Astrocyte (in vitro differentiated cells and primary cell): ENCODE results near the gene DUOXA1. TPM values are rescaled to one million over a fixed set of nuclear protein-coding genes. Genes with fewer than 3 reads are reported as not detected.

Experiments used
- DNase-seq: peaks from one replicate; pipeline ENCODE4 v3.0.0-alpha.2; 2010; ENCODE audit warnings: low read depth
- FAIRE-seq: peaks from 2 replicates; lab custom pipeline; 2011; peaks lifted over from hg19 to GRCh38; lab: Jason Lieb, UNC
- H2AFZ ChIP-seq: 2 replicates; pipeline ENCODE4 v1.6.0; 2012; ENCODE audit warnings: low read depth, low read length, inconsistent platforms
- H3K27ac ChIP-seq: 2 replicates; pipeline ENCODE4 v1.5.1; 2011; ENCODE audit warnings: low read depth, low read length, inconsistent platforms
- H3K27me3 ChIP-seq: 2 replicates; pipeline ENCODE4 v1.6.0; 2011; ENCODE audit warnings: low read length, inconsistent platforms; ENCODE audit not compliant: insufficient read depth
- H3K36me3 ChIP-seq: 2 replicates; pipeline ENCODE4 v1.5.1; 2011; ENCODE audit warnings: low read length, inconsistent platforms; ENCODE audit not compliant: insufficient read depth
- H3K4me1 ChIP-seq: 2 replicates; pipeline ENCODE4 v1.5.1; 2011; ENCODE audit warnings: low read length, inconsistent platforms; ENCODE audit not compliant: insufficient read depth
- H3K4me2 ChIP-seq: 2 replicates; pipeline ENCODE4 v1.6.0; 2012; ENCODE audit warnings: low read length, inconsistent platforms
- H3K4me3 ChIP-seq: 2 replicates; pipeline ENCODE4 v1.5.1; 2011; ENCODE audit warnings: low read depth, mild to moderate bottlenecking, low read length, inconsistent platforms; ENCODE audit not compliant: insufficient read depth
- H3K79me2 ChIP-seq: 2 replicates; pipeline ENCODE4 v1.6.0; 2012; ENCODE audit warnings: mild to moderate bottlenecking, low read length, inconsistent platforms; ENCODE audit not compliant: insufficient read depth
- H3K9ac ChIP-seq: 2 replicates; pipeline ENCODE4 v1.6.0; 2012; ENCODE audit warnings: mild to moderate bottlenecking, low read length, inconsistent platforms
- H3K9me3 ChIP-seq: 2 replicates; pipeline ENCODE4 v1.5.1; 2012; ENCODE audit warnings: low read depth, mild to moderate bottlenecking, low read length, inconsistent platforms; ENCODE audit not compliant: insufficient read depth
- H4K20me1 ChIP-seq: 2 replicates; pipeline ENCODE4 v1.6.0; 2012; ENCODE audit warnings: low read length, inconsistent platforms; ENCODE audit not compliant: insufficient read depth
- H3K27ac Mint-ChIP-seq: one replicate; pipeline ENCODE4 v1.8.0; 2021; ENCODE audit warnings: mild to moderate bottlenecking, mixed read lengths; ENCODE audit not compliant: unreplicated experiment
- H3K27me3 Mint-ChIP-seq: one replicate; pipeline ENCODE4 v1.8.0; 2021; ENCODE audit warnings: low read depth, mixed read lengths; ENCODE audit not compliant: unreplicated experiment
- H3K36me3 Mint-ChIP-seq: one replicate; pipeline ENCODE4 v1.8.0; 2021; ENCODE audit warnings: low read depth, mixed read lengths; ENCODE audit not compliant: unreplicated experiment
- H3K4me1 Mint-ChIP-seq: one replicate; pipeline ENCODE4 v1.8.0; 2021; ENCODE audit warnings: low read depth, mixed read lengths; ENCODE audit not compliant: unreplicated experiment
- H3K4me3 Mint-ChIP-seq: one replicate; pipeline ENCODE4 v1.8.0; 2021; ENCODE audit warnings: mild to moderate bottlenecking, moderate library complexity, mixed read lengths; ENCODE audit not compliant: unreplicated experiment
- H3K9me3 Mint-ChIP-seq: one replicate; pipeline ENCODE4 v1.8.0; 2021; ENCODE audit warnings: mild to moderate bottlenecking, mixed read lengths; ENCODE audit not compliant: unreplicated experiment
- EZH2 ChIP-seq: IDR thresholded peaks from 2 replicates; pipeline ENCODE4 v1.6.1; 2012; ENCODE audit warnings: mild to moderate bottlenecking, low read length, inconsistent platforms; ENCODE audit not compliant: insufficient read depth
- total RNA-seq: library from RNA; stranded (reverse); gene quantifications from 2 replicates; pipeline ENCODE4 v1.2.1, GENCODE V29; 2021
- TF ChIP-seq, protein P1 (sequence below): IDR thresholded peaks from 2 replicates; pipeline ENCODE4 v1.5.1; 2011; ENCODE audit warnings: low read depth, mild to moderate bottlenecking, inconsistent platforms, low read length, moderate library complexity; ENCODE audit not compliant: insufficient read depth

Gene DUOXA1
- total RNA-seq, 1 donor from 2014 or later: 0.66 TPM

DNA sequence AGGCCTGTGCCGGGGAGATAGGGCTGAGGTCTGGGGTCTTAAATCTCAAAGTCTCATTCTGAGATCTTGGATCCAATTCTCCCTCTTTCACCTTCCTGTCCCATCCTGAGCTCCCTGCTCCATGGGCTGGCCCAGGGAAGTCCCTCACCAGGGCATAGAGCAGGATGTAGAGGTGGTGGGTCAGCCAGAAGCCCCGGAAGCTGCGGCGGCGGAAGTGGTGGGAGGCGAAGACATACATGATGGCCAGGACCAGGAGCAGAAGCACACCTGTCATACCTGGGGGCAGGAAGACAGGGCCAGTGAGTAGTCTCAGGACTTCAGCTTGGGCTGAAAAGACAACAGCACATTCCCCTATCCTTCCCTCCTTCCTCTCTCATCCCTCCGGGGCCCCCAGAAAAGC, 32.2 kb downstream of the DUOXA1 start:
- TF ChIP-seq EZH2: no peak
- TF ChIP-seq, protein P1, sequence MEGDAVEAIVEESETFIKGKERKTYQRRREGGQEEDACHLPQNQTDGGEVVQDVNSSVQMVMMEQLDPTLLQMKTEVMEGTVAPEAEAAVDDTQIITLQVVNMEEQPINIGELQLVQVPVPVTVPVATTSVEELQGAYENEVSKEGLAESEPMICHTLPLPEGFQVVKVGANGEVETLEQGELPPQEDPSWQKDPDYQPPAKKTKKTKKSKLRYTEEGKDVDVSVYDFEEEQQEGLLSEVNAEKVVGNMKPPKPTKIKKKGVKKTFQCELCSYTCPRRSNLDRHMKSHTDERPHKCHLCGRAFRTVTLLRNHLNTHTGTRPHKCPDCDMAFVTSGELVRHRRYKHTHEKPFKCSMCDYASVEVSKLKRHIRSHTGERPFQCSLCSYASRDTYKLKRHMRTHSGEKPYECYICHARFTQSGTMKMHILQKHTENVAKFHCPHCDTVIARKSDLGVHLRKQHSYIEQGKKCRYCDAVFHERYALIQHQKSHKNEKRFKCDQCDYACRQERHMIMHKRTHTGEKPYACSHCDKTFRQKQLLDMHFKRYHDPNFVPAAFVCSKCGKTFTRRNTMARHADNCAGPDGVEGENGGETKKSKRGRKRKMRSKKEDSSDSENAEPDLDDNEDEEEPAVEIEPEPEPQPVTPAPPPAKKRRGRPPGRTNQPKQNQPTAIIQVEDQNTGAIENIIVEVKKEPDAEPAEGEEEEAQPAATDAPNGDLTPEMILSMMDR: no peak
- H3K4me3 ChIP-seq: no peak overlapping the region
- peaks cover 57% of the 10 kb centered on the region for H3K27me3 Mint-ChIP-seq
- H3K27me3 ChIP-seq: peaks cover 9% of the 10 kb centered on the region
- H3K27ac Mint-ChIP-seq: no peak overlapping the region
- no peak overlapping the region for H3K9ac ChIP-seq
- H3K36me3 ChIP-seq: no peaks in the 10 kb centered on the region
- no peaks in the 10 kb centered on the region for H3K4me1 Mint-ChIP-seq
- no peak overlapping the region for H2AFZ ChIP-seq
- no peaks in the 10 kb centered on the region for H3K36me3 Mint-ChIP-seq
- no peak overlapping the region for H3K4me3 Mint-ChIP-seq
- FAIRE-seq: no peak
- H3K9me3 ChIP-seq: no peaks in the 10 kb centered on the region
- no peak overlapping the region for H3K4me2 ChIP-seq
- no peak overlapping the region for H3K27ac ChIP-seq
- H4K20me1 ChIP-seq: no peaks in the 10 kb centered on the region
- no peaks in the 10 kb centered on the region for H3K4me1 ChIP-seq
- H3K9me3 Mint-ChIP-seq: peaks cover 5% of the 10 kb centered on the region
- DNase-seq: no peak
- H3K79me2 ChIP-seq: no peaks in the 10 kb centered on the region

DNA sequence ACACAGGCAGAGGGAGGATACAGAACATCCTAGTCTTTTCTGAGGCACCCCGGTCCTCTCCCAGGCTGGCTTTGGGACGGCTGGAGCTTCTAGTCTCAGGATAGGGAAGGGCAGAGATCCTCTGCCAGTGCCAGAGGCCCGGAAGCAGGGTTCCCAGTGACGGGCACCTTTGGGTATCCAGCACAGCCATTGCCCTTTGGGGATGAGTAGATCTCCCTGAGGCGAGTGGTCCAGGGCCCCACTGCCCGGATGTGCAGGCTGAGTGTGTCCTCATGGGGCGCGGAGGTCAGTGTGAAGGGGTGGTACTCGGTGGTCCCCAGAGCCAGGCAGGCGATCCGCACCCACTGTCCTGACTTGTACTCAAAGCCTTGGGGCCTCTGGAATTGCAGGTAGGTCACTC, 34.0 kb downstream of the DUOXA1 start:
- Histone ChIP-seq H3K27me3 (peaks cover 11% of the 10 kb centered on the region), H3K9me3 (no peaks in the 10 kb centered on the region), H3K36me3 (no peaks in the 10 kb centered on the region), H2AFZ (no peak overlapping the region), H4K20me1 (no peaks in the 10 kb centered on the region), H3K27ac (no peak overlapping the region), H3K4me3 (no peak overlapping the region), H3K4me1 (no peaks in the 10 kb centered on the region), H3K79me2 (no peaks in the 10 kb centered on the region), H3K4me2 (no peak overlapping the region), H3K9ac (no peak overlapping the region)
- Mint-ChIP-seq H3K27ac (no peak overlapping the region), H3K4me1 (peaks cover 5% of the 10 kb centered on the region), H3K4me3 (no peak overlapping the region), H3K27me3 (peaks cover 43% of the 10 kb centered on the region), H3K36me3 (no peaks in the 10 kb centered on the region), H3K9me3 (peaks cover 5% of the 10 kb centered on the region)
- FAIRE-seq (no peak), DNase-seq (no peak)
- no peak for TF ChIP-seq EZH2
- TF ChIP-seq, protein P1: no peak

DNA sequence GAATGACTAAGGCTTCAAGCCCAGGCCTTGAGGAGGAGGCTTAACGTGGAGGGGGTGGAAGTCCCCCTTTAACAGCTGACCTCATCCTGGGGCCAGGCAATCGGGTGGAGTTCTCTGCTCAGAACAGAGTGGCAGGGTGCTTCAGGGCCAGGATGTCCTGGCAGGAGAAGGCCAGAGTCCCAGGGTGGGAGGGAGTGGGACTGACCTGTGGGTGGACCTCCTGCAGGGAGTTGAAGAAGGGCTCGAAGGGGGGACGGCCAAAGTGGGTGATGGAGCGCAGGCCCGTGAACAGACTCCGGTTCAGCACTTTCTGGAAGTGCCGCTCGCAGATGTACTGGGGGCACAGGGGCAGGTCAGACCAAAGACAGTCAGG, 35.3 kb downstream of the DUOXA1 start:
- Histone ChIP-seq H2AFZ (no peak overlapping the region), H4K20me1 (no peaks in the 10 kb centered on the region), H3K27me3 (peaks cover 20% of the 10 kb centered on the region), H3K4me3 (no peak overlapping the region), H3K36me3 (no peaks in the 10 kb centered on the region), H3K4me2 (no peak overlapping the region), H3K4me1 (no peaks in the 10 kb centered on the region), H3K79me2 (no peaks in the 10 kb centered on the region), H3K9ac (no peak overlapping the region), H3K9me3 (no peaks in the 10 kb centered on the region), H3K27ac (no peak overlapping the region)
- peaks cover 35% of the 10 kb centered on the region for H3K27me3 Mint-ChIP-seq
- no peak for FAIRE-seq
- H3K4me3 Mint-ChIP-seq: no peak overlapping the region
- H3K27ac Mint-ChIP-seq: no peak overlapping the region
- peaks cover 5% of the 10 kb centered on the region for H3K9me3 Mint-ChIP-seq
- H3K36me3 Mint-ChIP-seq: no peaks in the 10 kb centered on the region
- no peak for DNase-seq
- no peak for TF ChIP-seq EZH2
- TF ChIP-seq, protein P1: no peak
- H3K4me1 Mint-ChIP-seq: peaks cover 5% of the 10 kb centered on the region
